Neural progenitor cell (in vitro differentiated cells): ENCODE data around the gene CD96.

Experiments used
- EZH2 ChIP-seq: fragments of 200-600 bp; sonication (generic); IDR thresholded peaks from 2 replicates; pipeline ENCODE4 v1.6.1; 2017; ENCODE audit warnings: antibody characterized with exemption, mild to moderate bottlenecking, moderate library complexity
- TF ChIP-seq, protein P1 (sequence below): fragments of 200-600 bp; sonication (generic); IDR thresholded peaks from 2 replicates; pipeline ENCODE4 v1.5.1; 2017; ENCODE audit warnings: antibody characterized with exemption, mild to moderate bottlenecking

GRCh38 chr3:111579495-111579894, 37.5 kb downstream of the CD96 start:
- TF ChIP-seq, protein P1, sequence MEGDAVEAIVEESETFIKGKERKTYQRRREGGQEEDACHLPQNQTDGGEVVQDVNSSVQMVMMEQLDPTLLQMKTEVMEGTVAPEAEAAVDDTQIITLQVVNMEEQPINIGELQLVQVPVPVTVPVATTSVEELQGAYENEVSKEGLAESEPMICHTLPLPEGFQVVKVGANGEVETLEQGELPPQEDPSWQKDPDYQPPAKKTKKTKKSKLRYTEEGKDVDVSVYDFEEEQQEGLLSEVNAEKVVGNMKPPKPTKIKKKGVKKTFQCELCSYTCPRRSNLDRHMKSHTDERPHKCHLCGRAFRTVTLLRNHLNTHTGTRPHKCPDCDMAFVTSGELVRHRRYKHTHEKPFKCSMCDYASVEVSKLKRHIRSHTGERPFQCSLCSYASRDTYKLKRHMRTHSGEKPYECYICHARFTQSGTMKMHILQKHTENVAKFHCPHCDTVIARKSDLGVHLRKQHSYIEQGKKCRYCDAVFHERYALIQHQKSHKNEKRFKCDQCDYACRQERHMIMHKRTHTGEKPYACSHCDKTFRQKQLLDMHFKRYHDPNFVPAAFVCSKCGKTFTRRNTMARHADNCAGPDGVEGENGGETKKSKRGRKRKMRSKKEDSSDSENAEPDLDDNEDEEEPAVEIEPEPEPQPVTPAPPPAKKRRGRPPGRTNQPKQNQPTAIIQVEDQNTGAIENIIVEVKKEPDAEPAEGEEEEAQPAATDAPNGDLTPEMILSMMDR = no peak
- no peak for TF ChIP-seq EZH2
